ENCODE measurements around the gene RNF212.

Gene RNF212

GRCh38 chr4:1033840-1034551 lies 79.4 kb downstream of the RNF212 start:
- no peak for DNase-seq

DNA sequence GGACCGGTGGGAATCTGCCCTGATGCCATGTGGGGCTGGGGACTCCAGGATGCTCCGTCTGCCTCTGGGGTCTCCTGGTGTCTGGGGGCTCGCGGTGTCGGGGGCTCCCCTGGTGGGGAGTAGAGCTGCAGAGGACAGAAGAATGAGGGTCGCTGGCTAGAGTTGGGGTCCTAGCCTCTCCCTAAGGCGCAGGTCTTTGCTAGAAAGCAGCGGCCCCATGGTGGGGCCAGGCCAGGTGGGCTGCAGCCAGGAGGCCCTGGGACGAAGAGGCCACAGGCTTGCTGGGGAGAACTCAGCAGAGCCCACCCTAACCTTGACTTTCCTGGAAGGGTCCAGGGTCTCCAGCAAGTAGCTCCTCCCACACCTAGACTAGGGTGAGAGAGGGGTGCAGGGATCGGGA lies 80.5 kb downstream of the RNF212 start:
- DNase-seq: no peak

DNA sequence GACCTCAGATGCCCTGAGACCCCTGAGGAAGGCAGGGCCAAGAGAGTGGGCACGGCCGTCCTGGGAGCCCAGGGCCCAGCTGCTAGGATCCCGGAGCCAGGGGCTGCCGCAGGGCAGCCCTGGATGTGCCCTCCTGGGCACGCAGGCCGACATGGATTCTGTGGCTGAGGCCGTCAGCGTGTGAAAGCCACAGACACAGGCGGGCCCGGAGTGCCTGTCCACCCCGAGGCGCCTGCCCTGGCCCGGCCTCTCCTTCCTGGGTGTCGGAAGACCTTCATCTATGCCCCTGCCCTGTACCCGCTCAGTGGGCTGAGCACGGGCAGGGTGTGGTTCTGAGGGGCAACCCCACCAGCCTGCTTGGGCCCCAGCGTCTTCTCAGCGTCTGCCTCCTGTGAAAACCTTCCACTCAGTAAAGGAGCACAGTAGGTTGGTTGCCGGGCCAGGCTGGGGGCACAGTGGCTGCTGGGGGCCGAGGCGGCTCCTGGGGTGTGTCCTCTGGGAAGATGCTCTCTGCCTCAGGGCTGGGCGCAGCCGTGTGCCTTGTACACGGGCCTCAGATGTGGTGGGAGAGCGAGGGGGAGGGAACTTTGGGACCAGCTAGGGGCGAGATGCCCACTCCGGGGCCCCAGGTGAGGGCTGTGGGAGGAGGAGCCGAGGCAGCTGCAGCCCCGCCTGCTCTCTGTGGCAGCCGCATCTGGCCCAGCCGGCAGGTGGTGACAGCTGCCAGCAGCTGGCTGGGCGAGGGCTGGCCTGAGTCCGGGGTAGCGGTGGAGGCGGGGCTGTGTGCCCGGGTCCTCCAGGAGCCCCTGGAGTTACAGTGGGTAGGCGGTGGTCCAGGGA lies 81.2 kb downstream of the RNF212 start:
- no peak for DNase-seq

GRCh38 chr4:1031346-1031745 lies 82.0 kb downstream of the RNF212 start:
- DNase-seq: no peak

GRCh38 chr4:1030559-1030958 lies 82.8 kb downstream of the RNF212 start:
- no peak for DNase-seq

GRCh38 chr4:1030031-1030430 lies 83.3 kb downstream of the RNF212 start:
- no peak for DNase-seq

- no peak for DNase-seq
Measured at GRCh38 chr4:1029529-1029928, 83.8 kb downstream of the RNF212 start.

- DNase-seq: no peak
Measured at GRCh38 chr4:1028574-1029220, 84.7 kb downstream of the RNF212 start.

GRCh38 chr4:1027915-1028238 lies 85.5 kb downstream of the RNF212 start:
- no peak for DNase-seq

DNA sequence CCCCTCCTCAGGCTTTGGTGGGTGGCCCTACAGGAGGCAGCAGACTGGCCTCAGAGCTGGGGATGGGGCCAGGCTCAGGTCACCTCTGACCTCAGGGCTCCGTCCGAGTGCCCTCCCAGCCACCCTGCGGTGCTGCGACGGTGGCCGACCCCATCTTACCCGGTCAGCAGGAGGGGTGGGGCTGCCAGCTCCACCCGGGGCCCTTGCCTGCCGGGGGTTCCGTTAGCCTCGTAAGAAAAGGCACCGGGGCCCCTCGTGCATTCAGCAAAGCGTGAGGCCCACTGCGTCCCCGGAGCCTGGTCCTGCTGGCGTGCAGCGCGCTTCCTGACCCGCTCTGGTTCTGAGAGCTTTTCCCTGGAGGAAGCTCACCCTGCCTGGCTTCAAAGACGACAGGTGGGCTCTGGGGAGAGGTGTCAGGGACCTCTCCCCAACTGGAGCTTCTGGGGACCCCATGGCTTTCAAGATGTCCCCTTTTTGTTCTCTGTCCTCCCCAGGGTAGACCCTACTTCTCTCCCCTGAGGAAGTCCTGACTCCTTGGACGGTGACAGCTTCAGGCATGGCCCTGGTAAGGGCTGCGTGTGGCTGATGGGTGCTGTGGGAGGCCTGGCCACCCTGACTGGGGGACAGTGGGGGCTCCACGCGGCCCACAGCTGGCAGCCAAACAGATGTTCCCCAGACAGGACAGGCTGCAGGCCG lies 86.0 kb downstream of the RNF212 start:
- no peak for DNase-seq

GRCh38 chr4:1026115-1026514 lies 87.2 kb downstream of the RNF212 start:
- no peak for DNase-seq

- no peak for DNase-seq
Measured at GRCh38 chr4:1024882-1025545, 88.3 kb downstream of the RNF212 start.

DNA sequence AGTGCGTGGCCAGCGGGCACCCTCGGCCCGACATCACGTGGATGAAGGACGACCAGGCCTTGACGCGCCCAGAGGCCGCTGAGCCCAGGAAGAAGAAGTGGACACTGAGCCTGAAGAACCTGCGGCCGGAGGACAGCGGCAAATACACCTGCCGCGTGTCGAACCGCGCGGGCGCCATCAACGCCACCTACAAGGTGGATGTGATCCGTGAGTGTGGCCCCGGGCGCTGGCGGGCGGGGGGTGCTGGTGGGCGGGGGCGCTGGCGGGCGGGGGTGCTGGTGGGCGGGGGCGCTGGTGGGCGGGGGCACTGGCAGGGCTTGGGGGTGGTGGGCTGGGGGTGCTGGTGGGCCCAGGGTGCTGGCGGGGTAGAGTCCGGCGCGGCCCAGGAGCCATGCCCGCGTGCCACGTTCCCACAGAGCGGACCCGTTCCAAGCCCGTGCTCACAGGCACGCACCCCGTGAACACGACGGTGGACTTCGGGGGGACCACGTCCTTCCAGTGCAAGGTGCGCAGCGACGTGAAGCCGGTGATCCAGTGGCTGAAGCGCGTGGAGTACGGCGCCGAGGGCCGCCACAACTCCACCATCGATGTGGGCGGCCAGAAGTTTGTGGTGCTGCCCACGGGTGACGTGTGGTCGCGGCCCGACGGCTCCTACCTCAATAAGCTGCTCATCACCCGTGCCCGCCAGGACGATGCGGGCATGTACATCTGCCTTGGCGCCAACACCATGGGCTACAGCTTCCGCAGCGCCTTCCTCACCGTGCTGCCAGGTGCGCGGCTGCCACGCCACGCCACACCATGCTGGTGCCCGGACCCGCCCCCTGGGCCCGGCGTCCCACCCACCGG lies 89.2 kb downstream of the RNF212 start:
- DNase-seq: no peak

- DNase-seq: no peak
Measured at GRCh38 chr4:1023075-1023640, 90.2 kb downstream of the RNF212 start.

DNA sequence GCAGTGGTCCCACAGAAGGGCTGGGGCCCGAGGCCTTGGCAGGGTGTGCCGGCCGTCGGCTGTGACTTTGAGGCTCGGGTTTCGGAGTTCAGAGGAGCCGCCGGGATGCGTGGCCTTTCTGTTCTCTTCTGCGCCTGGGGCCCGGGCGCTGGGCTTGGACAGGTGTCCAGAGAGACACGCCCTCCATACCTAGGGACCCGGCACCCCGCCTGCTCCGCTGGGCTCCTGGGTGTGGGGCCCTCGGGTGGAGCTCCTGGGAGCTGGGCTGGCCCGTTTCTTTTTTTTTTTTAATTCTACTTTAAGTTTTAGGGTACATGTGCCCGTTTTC lies 90.7 kb downstream of the RNF212 start:
- no peak for DNase-seq

DNA sequence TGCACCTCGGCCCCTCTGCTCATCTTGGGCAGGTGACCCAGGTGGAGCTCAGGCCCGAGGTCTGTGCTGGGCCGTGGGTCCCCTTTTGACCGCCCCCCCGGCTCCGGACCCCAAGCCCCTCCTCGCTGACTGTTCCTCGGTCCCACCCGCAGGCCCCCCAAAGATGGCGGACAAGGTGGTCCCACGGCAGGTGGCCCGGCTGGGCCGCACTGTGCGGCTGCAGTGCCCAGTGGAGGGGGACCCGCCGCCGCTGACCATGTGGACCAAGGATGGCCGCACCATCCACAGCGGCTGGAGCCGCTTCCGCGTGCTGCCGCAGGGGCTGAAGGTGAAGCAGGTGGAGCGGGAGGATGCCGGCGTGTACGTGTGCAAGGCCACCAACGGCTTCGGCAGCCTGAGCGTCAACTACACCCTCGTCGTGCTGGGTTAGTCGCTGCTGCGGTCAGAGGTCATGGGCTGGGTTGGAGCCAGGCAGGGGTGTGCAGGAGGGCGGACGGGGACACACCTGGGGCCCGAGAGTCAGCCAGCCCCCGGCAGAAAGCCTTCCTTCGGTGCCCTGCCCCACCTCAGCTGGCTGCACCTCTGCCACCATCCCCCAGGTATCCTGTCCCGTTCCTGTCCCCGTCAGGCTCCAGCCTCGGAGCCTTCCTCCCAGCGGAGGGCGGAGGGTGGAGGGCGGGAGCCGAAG lies 91.2 kb downstream of the RNF212 start:
- DNase-seq: no peak
